Renal pelvis (tissue), 4 donors: Measurements from ENCODE around the gene SELPLG. TPM values are rescaled to one million over a fixed set of nuclear protein-coding genes. Genes with fewer than 3 reads are reported as not detected.
"Not testable (repeated sequence)": the region's sequence is repeated elsewhere in the genome, so short reads cannot be mapped to it uniquely, and the experiment has no call there.

Source experiments
- DNase-seq: peaks from one replicate; pipeline ENCODE4 v3.0.0-alpha.2; 2013
- polyA plus RNA-seq, 3 donors: library from polyadenylated mRNA; unstranded; fragments of 120-200 nt; gene quantifications; one replicate each; pipeline ENCODE4 v1.2.1, GENCODE V29; 2013; ENCODE audit not compliant: insufficient read length in 3 of 3

Gene SELPLG
- polyA plus RNA-seq, 3 donors, result 1.8 to 2.2 (median 1.9) TPM

DNA sequence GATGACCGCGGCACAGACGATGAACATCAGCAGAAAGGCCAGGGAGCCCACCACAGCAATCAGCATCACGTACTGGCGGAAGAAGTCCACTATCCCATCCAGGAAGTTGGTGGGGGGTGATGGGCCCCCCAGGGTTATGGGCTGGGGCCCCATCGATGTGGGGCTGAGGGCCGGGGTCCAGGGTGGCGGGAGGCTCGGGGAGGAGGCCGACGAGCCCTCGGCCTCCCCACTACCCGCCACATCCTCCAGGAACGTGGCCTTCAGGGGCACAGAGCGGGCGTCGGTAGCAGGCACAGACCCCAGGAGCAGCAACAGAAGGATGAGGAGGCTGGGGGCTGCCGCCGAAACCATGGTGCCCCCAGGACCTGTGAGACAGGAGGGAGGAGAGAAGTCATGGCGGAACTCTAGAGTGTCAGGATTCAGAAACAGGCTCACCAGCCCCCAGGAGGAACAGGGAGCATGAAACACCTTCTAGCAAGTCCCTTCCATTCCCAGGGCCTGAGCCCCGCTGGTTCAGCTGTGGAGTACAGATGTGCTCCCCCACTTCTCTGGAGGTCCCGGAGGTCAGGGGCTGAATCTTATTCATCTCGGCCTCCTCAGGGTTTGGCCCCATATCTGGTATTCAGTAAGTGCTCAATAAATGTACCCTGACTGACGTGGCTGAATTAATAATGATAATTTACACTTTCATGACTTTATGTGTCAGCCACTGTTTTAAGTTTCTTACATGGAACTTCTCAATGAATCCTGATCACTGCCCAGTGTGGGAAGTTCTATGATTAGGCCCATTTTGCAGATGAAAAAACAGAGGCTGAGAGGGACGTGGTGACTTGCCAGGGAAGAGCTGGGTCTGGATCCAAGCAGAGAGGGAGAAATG is 41.4 kb downstream of the SELPLG start:
- no peak for DNase-seq

DNA sequence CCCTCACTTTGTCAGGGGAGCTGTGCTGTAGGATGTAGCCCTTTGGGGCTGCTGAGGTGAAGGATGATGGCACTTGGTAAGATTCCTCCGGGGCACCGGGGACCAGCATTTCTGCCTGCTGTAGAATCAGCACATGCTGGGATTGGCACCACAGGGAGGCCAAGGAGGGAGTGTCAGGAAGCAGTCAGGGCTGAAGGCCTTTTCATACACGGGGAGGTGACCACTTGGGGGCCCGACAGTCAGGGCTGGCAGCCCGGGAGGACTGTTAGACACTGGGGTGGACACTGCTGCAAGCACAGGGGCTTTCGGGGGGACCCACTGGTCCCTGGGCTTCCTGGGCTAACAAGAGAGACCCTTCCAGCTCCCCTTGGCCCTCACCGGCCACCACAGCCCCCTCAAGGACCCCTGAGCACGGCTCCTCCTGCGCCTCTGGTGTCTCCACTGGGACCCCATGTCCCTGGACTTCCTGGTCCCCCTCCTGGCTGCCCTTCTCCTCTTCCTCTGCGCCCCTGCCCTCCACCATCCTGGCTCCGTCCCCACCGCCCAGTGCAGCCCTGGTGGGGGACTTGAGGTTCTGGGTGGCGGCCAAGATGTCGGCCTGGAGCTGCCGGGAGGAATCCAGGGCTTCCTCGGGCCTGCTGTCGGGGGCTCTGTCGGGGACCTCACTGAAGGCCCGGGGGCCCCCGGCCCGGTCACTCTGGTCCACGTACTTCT is 42.3 kb downstream of the SELPLG start:
- no peak for DNase-seq

DNA sequence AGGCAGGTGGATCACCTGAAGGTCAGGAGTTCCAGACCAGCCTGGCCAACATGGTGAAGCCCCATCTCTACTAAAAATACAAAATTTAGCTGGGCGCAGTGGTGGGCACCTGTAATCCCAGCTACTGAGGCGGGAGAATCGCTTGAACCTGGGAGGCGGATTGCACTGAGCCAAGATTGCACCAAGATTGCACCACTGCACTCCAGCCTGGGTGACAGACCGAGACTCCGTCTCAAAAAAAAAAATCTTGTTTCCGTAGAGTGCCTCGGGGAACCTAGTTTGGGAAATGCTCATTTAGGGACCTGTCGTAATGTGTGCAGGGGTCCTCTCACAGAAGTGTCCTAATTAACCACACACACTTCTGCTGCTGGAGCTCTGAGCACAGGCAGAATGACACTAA is 43.2 kb downstream of the SELPLG start:
- DNase-seq, result not testable (repeated sequence)

DNA sequence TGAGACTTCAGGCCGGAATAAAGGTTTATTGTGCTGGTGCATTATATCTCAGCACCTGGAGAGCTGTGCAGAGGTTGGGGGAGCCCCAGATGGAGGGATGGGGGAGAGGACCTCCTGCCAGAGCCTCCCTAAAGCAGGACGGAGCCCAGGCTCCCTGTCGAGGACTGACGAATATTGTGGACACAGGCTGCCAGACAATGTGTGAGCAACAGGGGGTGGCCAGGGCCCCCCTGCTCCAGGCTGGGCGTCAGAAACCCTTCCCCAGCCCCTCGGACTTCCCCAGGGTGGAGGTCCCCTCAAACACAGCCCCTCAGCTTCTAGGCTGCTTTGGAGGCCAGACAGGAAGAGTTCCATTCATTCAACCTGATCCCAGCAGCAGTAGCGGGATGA is 43.9 kb downstream of the SELPLG start:
- no peak for DNase-seq

DNA sequence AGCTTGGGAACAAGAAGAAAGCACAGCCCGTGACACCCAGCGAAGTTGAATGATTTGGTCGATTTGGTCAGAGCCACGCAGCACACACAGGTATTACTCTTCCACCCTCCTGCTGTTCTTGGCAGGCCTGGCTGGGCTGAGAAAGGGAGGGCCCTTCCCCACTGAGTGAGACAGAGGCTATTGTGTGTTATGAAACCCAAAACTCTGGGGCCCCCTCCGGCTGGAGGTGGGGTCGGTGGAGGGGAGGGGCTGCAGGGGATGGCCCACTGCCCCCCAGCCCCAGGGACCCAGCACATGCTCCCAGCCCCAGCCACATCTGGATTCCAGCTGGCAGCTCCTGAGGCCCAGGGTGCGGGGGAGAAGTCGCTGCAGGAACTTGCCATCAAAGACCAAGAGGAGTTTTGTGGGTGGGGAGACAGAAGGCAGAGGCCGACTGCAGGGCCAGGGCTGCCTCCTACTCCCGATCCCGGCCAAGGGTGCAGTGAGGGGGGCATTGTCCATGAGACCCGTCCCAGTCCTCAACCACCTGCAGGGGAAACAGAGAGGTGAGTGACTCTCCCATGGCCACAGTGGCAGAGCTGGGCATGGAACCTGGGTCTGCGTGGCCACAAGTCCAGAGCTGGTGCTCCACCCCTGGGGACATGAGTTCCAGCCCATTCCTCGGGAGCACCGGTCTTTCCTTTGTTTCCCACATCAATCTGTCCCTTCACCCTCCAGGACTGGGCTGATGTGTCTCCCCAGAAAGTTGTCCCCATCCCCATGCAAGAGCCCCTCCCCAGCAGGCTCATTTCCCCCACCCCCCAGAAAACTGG is 44.5 kb downstream of the SELPLG start:
- DNase-seq, result peak; percentile 62

DNA sequence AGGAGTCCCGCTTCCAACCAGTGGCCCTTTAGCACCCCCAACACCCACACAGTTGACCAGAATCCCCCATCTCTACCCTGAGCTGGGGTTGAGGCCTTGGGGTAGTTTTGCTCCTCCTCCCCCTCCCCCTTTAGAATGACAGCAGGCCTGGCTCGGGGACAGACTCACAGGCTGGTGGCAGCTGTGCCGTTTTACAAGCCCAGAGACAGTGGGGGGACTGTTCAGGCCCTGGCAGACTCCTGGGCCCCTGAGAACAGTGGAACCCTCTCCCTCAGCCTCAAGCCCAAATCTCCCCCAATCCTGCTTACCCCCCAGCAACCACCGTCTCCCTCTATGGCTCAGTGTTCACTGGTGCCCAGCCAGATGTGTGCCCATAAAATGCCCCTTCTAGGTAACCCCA is 45.9 kb downstream of the SELPLG start:
- DNase-seq, result no peak

DNA sequence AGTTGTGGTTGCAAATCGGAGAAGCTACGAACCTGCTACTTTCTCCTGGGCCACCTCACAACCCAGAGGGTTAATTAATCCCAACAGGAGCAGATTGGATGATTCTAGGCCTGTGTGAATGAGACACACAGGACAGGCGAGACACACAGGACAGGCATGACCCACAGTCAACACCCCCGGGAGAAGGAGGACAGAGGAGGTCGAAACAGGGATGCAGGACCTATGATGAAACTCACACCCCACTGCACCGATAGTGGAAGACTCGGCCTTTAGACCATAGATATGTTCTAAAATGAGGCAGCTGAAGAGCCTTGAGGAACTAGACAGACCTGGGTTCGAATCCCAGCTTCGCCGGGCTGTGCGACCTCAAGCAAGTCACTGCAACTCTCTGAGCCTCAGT is 47.4 kb downstream of the SELPLG start:
- DNase-seq, result no peak

DNA sequence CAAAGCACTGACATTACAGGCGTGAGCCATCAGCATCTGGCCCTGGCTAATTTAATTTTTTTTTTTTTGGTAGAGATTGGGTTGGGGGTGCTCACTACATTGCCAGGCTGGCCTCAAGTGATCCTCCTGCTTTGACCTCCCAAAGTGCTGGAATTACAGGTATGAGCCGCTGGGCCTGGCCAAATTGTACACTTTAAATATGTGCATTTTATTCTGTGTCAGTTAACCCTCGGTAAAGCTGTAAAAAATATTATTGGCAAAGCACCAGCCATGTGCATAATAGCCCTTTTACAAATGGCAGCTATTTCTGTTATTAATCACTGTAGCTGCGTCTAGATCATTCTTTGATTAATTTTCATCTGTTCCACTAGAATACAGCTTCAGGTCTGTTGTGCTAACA is 47.8 kb downstream of the SELPLG start:
- no peak for DNase-seq

DNA sequence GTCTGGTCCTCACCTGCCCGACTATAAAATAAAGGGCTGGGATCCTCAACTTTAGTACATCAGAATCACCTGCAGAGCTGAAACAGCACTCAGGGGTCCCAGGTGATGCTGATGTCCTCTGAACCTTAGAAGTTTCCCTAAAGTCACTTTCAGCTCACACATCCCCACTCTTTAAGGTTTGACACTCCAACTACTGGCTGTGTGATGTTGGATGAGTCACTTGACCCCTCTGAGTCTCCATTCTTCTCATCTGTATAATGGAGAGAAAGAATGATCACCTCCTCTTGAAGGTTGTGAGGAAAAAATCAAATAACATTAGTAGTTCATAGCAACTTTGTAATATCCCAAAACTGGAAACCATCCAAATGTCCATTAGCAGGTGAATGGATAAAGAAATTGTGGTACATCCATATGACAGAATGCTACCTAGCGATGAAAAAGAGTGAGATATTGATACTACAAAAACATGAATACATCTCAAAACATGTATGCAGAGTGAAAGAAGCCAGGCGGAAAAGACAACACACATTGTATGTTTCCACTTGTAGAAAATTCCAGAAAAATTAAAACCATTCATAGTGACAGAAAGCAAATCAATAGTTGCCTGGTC is 49.1 kb downstream of the SELPLG start:
- no peak for DNase-seq

DNA sequence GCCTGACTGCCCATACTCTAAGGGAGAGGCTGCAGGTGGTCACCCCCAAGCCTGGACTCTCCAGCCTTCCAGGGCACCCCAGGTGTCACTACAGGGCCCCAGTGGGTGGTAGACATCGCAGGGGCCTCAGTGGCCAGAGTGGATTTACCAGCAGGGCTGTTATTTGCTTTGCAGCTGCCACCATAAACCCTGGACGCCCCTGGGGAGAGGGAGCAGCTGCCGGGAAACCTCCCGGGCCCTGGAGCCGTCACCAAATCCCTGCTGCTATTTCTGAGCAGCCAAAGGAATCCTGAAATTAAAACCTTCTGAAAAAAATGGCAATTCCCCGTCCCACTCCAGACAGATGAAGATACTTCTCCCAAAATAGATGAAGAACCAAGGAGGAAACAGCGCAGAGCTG is 49.7 kb downstream of the SELPLG start:
- no peak for DNase-seq

DNA sequence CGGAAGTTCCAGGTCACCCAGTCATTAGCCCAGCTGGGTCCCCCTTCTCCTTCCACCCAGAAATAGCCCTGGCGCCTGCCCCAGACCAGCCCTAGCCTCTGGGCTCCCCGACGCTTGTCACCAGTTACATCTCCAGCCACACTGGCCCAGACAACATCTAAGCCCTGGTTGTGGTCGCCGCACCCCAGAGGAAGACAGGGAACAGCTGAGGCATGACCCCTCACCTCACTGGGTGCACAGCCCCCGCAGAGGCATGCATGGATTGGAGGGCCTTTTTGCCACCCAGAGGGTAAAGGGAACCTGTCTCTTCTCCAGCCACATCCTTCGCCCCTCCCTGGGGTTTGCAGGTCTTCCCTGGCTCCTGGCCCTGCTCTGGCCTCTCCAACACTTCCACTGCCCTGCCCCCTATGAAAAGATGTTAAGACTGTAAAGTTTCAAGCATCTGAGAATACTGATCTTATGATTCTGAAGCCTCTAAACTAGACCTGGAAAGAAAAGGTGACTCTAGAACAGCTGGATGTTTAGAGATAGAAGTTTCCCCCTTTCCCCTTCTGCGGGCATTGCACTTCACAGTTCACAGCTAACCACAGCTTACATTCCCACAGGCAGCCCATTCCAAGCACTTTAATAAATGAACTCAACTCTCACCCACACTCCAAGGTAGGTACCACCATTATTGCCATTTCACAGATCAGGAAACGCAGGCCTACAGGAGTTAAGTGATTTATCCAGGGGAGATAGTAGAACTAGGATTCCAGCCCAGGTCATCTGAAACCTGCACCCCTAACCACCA is 50.5 kb downstream of the SELPLG start:
- DNase-seq, result no peak

DNA sequence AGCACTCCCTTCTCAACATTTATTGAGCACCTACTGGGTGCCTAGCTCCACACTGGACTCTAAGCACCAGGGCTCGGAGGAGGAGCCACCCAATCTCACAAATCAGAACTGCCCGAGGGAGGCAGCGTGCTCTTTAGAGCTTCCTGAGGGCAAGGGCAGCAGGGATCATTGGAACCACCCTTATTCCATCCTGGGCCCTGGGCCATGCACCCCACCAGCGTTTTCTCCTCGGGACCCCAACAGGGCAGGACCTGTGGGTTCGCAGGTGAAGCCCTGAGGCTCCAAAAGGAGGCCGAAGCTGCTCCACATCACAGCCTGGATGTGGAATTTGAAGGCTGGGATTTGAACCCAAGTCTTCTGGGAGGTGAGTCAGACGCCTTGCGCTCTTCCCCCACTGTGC is 51.2 kb downstream of the SELPLG start:
- no peak for DNase-seq

DNA sequence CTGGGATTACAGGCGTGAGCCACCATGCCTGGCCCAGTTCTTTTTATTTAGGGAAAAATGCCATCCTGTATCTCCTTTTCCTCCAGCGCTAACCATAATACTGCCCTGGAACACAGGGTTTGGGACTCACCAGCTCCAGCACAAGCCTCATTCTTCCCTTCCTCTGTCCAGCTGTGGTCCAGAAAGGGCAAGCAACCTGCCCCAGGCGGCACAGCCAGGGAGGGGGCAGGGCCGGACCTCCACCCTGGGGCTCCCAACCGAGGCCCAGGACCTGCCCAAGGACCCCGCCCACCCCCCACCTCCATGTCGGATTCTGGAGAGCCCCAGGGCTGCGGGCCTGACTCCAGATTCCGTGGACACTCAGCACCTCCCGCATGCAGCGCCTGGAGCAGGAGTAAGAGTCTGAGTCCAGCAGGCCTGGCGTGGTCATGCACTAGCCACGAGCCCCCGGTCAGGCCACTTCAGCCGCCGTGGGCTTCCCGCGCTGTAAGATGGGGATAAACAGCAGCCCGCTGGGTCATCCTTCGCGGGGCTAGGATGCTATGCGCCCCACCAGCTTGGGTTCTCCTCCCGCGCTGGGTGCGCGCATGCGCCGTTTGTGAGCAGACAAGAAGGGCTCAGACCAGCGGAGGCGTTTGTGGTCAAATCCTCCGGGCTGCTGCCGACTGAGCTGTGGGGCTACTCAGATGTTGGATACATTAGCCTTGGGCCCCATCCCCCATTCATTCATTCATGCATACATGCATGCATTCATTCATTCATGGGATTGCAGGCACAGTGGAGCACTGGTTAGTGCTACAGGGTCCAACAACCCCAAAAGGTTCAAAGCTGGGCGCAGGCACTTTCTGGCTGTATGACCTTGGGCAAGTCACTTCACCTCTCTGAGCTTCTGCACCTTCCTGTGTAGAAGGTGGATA is 52.1 kb downstream of the SELPLG start:
- DNase-seq, result no peak

DNA sequence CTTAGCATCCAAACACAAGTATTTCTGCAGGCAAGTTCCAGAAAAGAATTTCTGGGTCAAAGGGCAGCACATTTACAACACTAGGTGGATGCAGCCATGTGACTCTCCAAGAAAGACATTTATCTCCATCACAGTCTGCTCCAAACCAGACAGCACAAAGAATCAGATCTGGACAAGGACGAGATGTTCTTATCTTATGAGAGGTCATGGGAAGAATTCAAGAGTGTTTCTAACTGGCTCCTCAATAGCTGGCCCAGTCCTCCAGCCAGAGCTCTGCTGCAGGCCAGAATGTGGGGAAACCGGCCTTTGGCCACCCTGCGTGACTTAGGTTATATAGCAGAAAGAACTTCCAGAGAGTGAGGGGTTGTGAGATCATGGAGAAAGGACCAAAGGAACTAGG is 53.2 kb downstream of the SELPLG start:
- DNase-seq, result no peak

DNA sequence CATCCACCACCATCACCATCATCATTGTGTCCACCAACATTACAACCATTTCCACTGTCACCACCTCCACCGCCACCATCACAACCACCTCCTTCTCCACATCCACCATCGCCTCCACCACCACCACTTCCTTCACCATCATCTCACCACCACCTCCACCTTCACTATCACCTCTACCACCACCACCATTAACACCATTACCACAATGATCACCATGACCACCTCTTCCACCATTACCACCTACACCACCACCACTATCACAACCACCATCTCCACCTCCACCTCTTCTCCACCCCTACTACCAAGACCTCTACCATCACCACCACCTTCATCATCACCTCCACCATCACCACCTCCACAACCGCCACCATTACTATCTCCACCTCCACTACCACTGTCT is 54.9 kb downstream of the SELPLG start:
- no peak for DNase-seq

DNA sequence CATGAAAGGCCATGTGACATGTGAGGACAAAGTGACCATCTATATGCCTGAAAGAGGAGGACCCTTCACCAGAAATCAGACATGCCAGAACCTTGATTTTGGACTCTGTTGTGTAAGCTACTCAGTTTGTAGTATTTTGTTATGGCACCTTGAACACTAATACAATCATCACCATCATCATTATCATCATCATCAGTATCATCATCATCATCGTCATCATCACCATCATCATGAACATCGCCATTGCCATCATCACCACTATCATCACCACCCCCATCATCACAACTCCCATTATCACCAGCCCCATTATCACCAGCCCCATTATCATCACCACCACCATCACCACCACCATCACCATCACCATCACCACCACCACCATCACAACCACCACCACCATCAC is 55.4 kb downstream of the SELPLG start:
- DNase-seq, result no peak

DNA sequence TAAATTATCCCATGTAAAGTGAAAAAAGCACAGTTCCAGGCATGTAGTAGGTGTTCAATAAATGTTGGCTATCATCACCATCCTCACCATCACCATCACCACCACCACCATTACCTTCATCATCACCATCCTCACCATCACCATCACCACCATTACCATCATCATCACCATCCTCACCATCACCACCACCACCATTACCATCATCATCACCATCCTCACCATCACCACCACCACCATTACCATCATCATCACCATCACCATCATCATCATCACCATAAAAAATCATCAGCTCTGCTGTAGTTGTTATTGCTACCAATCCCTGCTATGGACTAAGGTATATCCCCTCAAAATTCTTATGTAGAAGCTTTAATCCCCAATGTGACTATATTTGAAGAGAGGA is 56.2 kb downstream of the SELPLG start:
- no peak for DNase-seq

DNA sequence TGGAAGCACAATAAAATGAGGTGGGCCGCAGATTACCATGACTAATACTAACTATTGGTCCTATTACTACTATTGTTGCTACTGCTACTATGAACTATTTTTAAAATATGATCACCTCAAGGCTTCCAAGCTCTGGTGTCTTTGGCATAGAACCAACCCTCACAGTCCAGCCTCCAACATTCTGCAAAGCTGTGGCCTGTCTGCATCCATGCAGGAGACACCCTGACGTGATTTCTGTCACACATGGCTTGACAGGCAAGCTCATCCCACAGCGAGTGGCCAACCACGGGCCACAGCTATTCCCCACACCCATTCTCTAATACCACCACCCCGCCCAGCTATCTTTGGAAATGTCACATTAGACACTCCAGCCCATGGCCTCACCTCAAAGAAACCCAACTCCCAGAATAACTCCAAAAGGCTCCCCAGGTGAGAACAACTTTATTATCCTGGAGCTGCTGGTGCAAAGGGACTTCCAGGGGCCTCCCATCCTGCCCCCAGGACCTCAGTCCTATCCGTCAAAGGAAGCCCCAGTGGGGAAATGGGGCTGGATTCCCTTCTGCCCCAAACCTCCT is 56.9 kb downstream of the SELPLG start:
- DNase-seq, result no peak

DNA sequence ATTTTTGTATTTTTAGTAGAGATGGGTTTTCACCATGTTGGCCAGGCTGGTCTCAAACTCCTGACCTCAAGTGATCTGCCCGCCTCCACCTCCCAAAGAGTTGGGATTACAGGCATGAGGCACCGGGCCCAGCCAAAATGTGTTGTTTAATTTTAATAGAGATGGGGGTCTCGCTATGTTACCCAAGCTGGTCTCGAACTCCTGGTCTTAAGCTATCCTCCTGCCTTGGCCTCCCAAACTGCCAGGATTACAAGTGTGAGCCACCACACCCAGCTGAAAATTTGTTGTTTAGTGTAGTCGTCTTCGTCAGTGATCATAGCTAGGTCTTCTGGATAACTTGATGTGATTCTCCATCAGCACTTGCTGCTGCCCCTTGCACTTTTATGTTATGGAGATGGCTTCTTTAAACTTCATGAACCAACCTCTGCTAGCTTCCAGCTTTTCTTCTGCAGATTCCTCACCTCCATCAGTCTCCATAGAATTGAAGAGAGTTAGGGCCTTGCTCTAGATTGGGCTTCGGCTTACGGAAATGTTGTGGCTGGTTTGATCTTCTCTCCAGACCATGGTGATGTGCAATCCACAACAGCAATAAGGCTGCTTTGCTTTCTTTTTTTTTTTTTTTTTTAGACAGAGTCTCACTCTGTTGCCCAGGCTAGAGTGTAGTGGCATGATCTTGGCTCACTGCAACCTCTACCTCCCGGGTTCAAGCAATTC is 58.3 kb downstream of the SELPLG start:
- DNase-seq, result no peak
